Measurements from ENCODE around the gene CYFIP2.

DNA sequence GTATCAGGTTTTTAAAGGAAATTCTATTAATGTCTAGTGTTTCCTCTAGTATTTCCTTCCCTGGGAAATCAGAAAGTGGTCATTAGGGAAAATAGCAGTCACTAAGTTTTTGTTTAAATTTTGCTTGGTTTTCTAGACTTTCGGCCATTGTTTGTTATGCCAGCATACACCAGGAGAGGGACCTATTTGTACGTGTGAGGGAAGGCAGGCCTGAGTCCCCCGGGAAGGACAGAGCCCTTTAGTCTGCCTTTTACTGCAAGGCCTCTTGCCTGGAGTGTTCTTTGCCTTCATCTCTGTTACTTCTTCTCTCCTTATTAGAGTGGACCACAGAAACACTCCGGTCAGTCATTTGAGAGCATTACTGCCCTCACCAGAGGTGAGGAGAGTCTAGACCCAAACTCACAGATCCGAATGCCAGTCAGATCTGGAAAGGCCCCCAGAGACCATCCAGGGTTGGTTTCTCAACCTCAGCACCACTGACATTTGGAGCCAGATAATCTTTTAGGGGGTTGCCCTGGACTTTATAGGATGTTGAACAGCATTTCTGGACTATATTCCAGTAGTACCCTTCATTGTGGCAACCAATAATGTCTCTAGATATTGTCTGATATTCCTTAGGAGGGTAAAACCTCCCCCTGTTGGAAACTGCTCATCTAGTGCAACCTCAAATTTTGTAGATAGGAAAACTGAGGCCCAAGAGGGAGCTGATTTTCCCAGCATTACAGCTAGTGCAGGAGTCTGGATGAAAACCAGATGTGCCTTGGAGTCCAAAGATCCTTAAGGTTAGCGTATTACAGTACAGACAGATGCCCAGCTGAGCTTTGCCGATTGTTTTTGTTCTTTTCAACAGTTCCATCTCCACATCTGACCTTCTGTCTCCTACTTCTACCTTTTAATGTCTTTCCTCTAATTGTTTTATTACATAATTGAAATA is 101.1 kb downstream of the CYFIP2 start:
- TF ChIP-seq CTCF (IDR thresholded peaks at IDR 0.05; ENCODE audit: insufficient read depth, low read length) (no peak), POLR2AphosphoS5 (IDR thresholded peaks at IDR 0.05; ENCODE audit: low read depth) (no peak), GABPA (IDR thresholded peaks at IDR 0.05; ENCODE audit: low read depth) (no peak), SPI1 (IDR thresholded peaks at IDR 0.05; ENCODE audit: borderline replicate concordance, low read depth) (no peak)
- TF ChIP-seq, protein P1, sequence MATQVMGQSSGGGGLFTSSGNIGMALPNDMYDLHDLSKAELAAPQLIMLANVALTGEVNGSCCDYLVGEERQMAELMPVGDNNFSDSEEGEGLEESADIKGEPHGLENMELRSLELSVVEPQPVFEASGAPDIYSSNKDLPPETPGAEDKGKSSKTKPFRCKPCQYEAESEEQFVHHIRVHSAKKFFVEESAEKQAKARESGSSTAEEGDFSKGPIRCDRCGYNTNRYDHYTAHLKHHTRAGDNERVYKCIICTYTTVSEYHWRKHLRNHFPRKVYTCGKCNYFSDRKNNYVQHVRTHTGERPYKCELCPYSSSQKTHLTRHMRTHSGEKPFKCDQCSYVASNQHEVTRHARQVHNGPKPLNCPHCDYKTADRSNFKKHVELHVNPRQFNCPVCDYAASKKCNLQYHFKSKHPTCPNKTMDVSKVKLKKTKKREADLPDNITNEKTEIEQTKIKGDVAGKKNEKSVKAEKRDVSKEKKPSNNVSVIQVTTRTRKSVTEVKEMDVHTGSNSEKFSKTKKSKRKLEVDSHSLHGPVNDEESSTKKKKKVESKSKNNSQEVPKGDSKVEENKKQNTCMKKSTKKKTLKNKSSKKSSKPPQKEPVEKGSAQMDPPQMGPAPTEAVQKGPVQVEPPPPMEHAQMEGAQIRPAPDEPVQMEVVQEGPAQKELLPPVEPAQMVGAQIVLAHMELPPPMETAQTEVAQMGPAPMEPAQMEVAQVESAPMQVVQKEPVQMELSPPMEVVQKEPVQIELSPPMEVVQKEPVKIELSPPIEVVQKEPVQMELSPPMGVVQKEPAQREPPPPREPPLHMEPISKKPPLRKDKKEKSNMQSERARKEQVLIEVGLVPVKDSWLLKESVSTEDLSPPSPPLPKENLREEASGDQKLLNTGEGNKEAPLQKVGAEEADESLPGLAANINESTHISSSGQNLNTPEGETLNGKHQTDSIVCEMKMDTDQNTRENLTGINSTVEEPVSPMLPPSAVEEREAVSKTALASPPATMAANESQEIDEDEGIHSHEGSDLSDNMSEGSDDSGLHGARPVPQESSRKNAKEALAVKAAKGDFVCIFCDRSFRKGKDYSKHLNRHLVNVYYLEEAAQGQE (IDR thresholded peaks at IDR 0.05; ENCODE audit: insufficient replicate concordance, low read depth) = no peak

Measured in HL-60 (cell line).